Brain microvascular endothelial cell (primary cell): ENCODE data around the gene KCNN4.

Experiments
- DNase-seq: peaks from one replicate; pipeline ENCODE4 v3.0.0-alpha.2; 2020
- H3K27ac ChIP-seq: fragments of 250-450 bp; sonication (Bioruptor Pico); 2 replicates; pipeline ENCODE4 v1.5.1; 2020; ENCODE audit warnings: mild to moderate bottlenecking, moderate library complexity
- H3K27me3 ChIP-seq: fragments of 250-450 bp; sonication (Bioruptor Pico); replicated peaks from 2 replicates; pipeline ENCODE4 v1.5.1; 2020; ENCODE audit warnings: mild to moderate bottlenecking
- H3K36me3 ChIP-seq: fragments of 250-450 bp; sonication (Bioruptor Pico); replicated peaks from 2 replicates; pipeline ENCODE4 v1.5.1; 2020; ENCODE audit warnings: mild to moderate bottlenecking
- H3K4me3 ChIP-seq: 2 replicates; pipeline ENCODE4 v1.5.1; 2011; ENCODE audit warnings: low read depth, mild to moderate bottlenecking, control low read depth, low read length, moderate library complexity
- CTCF ChIP-seq: IDR thresholded peaks from 2 replicates; pipeline ENCODE4 v1.5.1; 2011; ENCODE audit warnings: low read depth, mild to moderate bottlenecking, moderate library complexity, low read length, control low read depth, inconsistent platforms; ENCODE audit errors: missing control alignments
- in situ Hi-C: cut with HindIII; loops from 2 replicates; pipeline ENCODE4 v1.10.0; 2017; ENCODE audit warnings: low sequenced_read_pairs, low pct_ligation_motif_present

KCNN4 gene

GRCh38 chr19:43774103-43774939, 6.5 kb downstream of the KCNN4 start:
- H3K4me3 ChIP-seq, result peak overlapping the region; percentile 41
- peak; percentile 61 for DNase-seq
- no peaks in the 10 kb centered on the region for H3K27me3 ChIP-seq
- in situ Hi-C loops, result no loop called here
- H3K36me3 ChIP-seq, result no peaks in the 10 kb centered on the region
- no peak overlapping the region for H3K27ac ChIP-seq
- TF ChIP-seq CTCF, result peak; percentile 74

- no peak for TF ChIP-seq CTCF
- Histone ChIP-seq H3K36me3 (no peaks in the 10 kb centered on the region), H3K27ac (no peak overlapping the region), H3K4me3 (no peak overlapping the region), H3K27me3 (no peaks in the 10 kb centered on the region)
- no peak for DNase-seq
- in situ Hi-C loops, result no loop called here
These were observed 7.1 kb downstream of the KCNN4 start for GRCh38 chr19:43773725-43774102.

- no peaks in the 10 kb centered on the region for H3K27me3 ChIP-seq
- no peaks in the 10 kb centered on the region for H3K36me3 ChIP-seq
- TF ChIP-seq CTCF, result no peak
- no peak for DNase-seq
- no peak overlapping the region for H3K27ac ChIP-seq
- in situ Hi-C loops, result no loop called here
- no peak overlapping the region for H3K4me3 ChIP-seq
These were observed 11.5 kb downstream of the KCNN4 start for GRCh38 chr19:43769256-43769655.

GRCh38 chr19:43768273-43769050, 12.3 kb downstream of the KCNN4 start:
- Histone ChIP-seq H3K4me3 (no peak overlapping the region), H3K27ac (no peak overlapping the region), H3K27me3 (no peaks in the 10 kb centered on the region), H3K36me3 (no peaks in the 10 kb centered on the region)
- in situ Hi-C loops, result no loop called here
- DNase-seq, result no peak
- TF ChIP-seq CTCF, result no peak

GRCh38 chr19:43767818-43768217, 13.0 kb downstream of the KCNN4 start:
- no peak overlapping the region for H3K27ac ChIP-seq
- no peaks in the 10 kb centered on the region for H3K36me3 ChIP-seq
- no peak for TF ChIP-seq CTCF
- H3K4me3 ChIP-seq, result no peak overlapping the region
- DNase-seq, result no peak
- in situ Hi-C loops, result no loop called here
- H3K27me3 ChIP-seq, result no peaks in the 10 kb centered on the region
